Measurements from ENCODE around the gene RBPJ.

- TF ChIP-seq POLR2A (IDR thresholded peaks at IDR 0.05) (no peak), POLR2AphosphoS5 (IDR thresholded peaks at IDR 0.05) (no peak)
Measured at GRCh38 chr4:26426892-26427291, 106.1 kb downstream of the RBPJ start.

Data from spleen (tissue), 3 donors.